Cortex of kidney (tissue), 1 donor: ENCODE data around the gene GRID2.
"Not testable (repeated sequence)": the region's sequence is repeated elsewhere in the genome, so short reads cannot be mapped to it uniquely, and the experiment has no call there.

Experiments used
- DNase-seq: peaks from one replicate; lab custom pipeline; 2025; lab: John Stamatoyannopoulos, UW

Gene GRID2

DNA sequence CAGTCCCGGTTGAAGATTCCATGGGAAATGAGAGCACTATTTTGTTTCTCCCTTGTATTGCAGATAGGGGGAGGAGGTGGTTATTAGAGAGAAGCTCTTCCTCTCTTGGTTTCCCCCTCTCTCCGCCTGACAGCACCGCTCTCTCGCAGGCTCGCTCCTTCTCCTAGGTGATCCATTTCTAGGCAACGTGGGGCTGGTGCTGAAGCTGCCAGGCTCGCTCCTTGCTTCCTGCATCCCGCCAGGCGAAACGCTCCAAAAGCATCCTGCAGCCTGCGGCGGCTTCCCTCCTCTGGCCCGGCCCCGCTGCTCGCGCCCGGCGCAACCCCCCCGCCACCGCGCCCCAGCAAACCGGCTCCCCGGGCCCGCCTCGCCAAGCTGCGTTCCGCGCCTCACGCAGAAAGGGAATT lies at the start of gene GRID2:
GRID2 (plus strand) TSS at position 346 of the 407 bp plus-strand sequence.
- no peak for DNase-seq

GRCh38 chr4:92253986-92254671 lies 49.6 kb upstream of the GRID2 start:
- no peak for DNase-seq

DNA sequence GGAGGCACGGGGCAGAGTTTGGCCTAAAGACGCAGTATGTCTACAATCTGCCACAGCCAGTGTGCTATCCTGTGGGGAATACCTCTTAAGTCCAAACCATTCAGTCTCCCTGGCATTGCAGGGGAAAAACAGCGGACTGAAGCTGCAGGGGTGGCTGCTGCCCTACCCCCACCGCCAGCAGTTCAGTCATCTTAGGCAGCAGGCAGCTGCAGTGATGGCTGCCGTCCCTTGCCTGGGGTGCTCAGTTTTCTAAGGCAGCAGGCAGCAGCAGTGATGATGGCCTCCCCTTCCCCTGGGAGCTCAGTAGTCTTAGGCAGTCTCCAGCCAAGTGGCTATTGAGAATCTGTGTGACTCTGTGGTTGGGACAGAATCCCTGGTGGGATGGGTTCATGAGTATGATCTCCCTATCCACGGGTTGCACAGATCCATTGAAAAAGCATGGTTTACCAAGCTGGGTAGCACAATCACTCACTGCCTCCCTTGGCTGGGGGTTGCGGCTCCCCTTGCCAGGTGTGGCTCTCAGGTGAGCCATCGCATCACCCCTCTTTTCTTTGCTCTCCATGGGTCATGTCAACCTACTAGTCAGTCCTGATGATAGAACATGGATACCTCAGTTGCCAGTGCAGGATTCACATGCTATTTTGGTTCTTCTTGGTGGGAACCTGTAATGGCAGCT lies 48.9 kb upstream of the GRID2 start:
- no peak for DNase-seq

DNA sequence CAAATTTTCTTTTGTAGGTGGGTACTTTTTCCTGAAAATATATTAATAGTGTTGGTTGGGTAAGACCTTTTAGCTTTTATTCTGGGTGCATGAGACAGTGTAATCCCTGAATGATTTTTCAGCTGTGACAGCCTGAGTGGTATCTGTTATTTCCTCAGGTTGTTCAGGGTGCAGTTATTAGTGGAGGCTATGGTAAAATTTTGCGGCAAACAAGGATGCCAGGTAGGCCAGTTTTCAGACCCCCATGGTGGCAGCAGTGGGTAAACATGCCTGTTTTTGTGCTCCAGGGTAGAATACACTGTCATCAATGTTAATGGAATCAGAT lies 47.9 kb upstream of the GRID2 start:
- no peak for DNase-seq

- no peak for DNase-seq
Measured at GRCh38 chr4:92257931-92258857, 45.6 kb upstream of the GRID2 start.

DNA sequence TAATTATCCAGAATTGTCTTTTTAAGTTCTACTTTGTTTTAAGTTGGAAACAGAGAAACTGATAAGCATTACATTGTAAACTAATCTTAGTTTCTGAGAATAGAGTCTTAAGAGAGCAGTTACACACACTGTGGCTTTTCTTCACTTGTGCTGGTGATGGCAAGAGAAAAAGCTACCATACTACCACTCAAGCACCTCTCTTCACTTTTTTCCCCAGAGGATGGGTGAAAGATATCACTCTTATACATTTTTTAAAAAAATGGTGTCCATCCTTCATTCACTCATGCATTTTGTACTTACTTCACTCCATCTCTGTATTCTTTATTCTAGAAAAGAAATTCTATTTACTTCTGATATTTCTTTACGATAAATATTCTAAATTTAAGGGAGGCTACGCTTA lies 42.5 kb upstream of the GRID2 start:
- DNase-seq, result no peak

- DNase-seq, result no peak
Measured at GRCh38 chr4:92262371-92262770, 41.4 kb upstream of the GRID2 start.

DNA sequence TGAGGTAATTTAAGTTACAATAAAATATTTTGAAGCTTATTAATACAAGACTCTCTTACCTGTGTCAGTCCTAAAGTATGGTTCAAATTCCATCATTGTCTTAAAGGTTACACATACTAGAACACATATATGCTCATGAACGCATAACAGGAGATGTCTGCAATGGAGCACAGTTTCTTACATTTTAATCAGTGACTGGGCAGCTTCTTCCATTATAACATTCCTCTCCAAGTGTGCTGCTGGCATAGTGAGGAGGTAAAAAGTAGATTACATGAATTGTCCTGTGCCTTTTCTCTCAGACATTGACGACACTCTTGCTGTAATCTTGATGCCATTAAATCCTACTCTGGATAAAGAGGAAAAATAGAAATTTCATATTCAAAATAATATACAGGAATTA lies 40.8 kb upstream of the GRID2 start:
- DNase-seq, result no peak

GRCh38 chr4:92263575-92263974 lies 40.2 kb upstream of the GRID2 start:
- DNase-seq, result no peak

DNA sequence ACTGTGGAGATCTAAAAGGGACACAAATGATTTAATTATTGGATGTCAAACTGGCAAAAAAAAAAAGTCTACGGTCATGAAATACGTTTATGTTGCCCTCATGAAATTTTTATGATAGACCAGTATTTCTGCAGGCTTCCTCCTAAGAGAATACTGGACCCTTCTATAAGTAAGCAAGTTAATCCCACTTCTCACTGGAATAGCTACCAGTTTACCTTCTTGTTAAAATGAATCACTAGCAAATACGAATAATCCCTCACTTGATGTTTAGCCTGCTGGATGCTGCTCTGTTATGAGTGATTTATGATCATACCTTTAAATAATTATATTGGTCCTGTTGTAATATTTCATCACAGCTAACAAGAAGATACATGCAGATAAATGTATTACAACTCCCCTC lies 39.6 kb upstream of the GRID2 start:
- no peak for DNase-seq

DNA sequence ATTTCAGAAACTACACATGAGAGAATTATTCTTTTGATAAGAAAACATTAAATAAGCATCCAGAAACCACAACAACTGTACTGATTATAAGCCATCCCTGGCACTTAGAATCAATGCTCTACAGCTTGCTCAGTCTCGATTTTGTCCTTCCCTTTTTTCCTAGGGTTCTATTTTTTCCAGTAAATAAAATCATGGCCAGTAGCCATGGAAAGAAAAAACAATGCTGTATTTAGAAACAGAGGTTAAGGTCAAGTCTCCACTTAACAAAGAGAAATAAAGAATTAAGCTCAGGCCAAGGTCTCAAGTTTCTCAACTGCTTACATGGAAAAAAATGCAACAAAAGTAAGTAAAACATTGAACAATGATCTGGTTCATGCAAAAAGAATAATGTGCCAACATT lies 38.7 kb upstream of the GRID2 start:
- DNase-seq, result no peak

- DNase-seq, result no peak
Measured at GRCh38 chr4:92265798-92266197, 38.0 kb upstream of the GRID2 start.

- DNase-seq, result no peak
Measured at GRCh38 chr4:92266521-92266920, 37.2 kb upstream of the GRID2 start.

- DNase-seq, result no peak
Measured at GRCh38 chr4:92268642-92269041, 35.1 kb upstream of the GRID2 start.

DNA sequence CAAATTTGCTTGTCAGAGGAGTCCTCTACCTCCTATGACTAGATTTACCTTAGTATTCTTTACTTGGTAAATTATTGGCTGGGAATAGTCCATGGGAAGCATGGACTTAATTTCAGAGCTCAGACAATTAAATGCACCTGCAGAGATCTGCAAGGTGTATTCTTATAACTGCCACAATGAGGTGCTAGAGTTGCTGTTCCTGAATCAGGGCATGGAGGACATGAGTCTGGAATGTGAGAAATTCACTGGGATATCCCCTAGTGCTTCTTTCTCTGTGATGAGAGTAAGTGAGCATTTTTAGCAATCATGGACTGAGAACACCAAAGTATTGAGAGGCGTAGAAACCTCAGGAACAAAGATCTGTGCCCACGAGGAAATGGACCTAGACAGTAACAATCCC lies 32.9 kb upstream of the GRID2 start:
- DNase-seq, result no peak

- not testable (repeated sequence) for DNase-seq
Measured at GRCh38 chr4:92271551-92271950, 32.2 kb upstream of the GRID2 start.

GRCh38 chr4:92277057-92277881 lies 26.5 kb upstream of the GRID2 start:
- DNase-seq, result not testable (repeated sequence)

GRCh38 chr4:92279296-92279695 lies 24.5 kb upstream of the GRID2 start:
- DNase-seq, result no peak

- no peak for DNase-seq
Measured at GRCh38 chr4:92299152-92299551, 4.6 kb upstream of the GRID2 start.

- DNase-seq, result no peak
Measured at GRCh38 chr4:92304121-92304520, 355 bp downstream of the GRID2 start.

DNA sequence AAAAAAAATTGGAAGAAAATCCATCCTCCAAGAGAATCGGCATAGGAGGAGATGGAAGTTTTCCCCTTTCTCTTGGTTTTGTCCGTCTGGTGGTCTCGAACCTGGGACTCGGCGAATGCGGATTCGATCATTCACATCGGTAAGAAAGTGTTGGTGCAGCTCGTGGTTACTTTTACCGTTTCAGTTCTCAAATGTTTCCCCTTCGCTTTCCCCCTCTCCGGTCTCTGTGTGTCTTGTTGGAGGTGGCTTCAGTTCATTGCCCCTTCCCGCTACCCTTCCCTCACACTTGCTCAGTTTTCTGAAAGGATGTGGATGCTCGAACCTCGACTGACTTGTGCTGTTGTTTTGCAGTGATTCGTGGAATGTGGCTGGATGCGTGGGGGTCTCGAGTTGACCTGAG lies 840 bp downstream of the GRID2 start:
- DNase-seq, result no peak
